GM12878 (cell line): ENCODE data around the gene TMEM266. TPM values are rescaled to one million over a fixed set of nuclear protein-coding genes. Genes with fewer than 3 reads are reported as not detected.

ENCODE experiments used
- ATAC-seq: fragments of 200-7000 bp; cut with Tn5 transposase; 3 replicates; pipeline ENCODE4 v1.9.1; 2020; ENCODE audit warnings: mild to moderate bottlenecking, moderate library complexity
- BruUV-seq: library from RNA; stranded (reverse); fragments of 400-500 nt; replicated peaks from 2 replicates; lab custom pipeline; 2021; lab: Mats Ljungman, UMichigan
- CTCF ChIA-PET: fragments of 300-600 bp; sonication (Branson Sonifier 250); formaldehyde crosslinking; extraction: SDS; loops from one replicate; lab custom pipeline; 2021; ENCODE audit warnings: inconsistent platforms; lab: Yijun Ruan, JAX
- POLR2A ChIA-PET: fragments of 350-600 bp; formaldehyde crosslinking; extraction: SDS; loops from one replicate; lab custom pipeline; 2021; ENCODE audit warnings: inconsistent platforms; lab: Charles Lee
- RAD21 ChIA-PET: fragments of 300-600 bp; sonication (Branson Sonifier 250); formaldehyde crosslinking; loops from one replicate; lab custom pipeline; 2023; ENCODE audit warnings: antibody characterized with exemption; ENCODE audit not compliant: unreplicated experiment; lab: Charles Lee
- SMC1A ChIA-PET: fragments of 300-600 bp; sonication (Branson Sonifier 250); formaldehyde crosslinking; loops from one replicate; lab custom pipeline; 2023; ENCODE audit not compliant: unreplicated experiment, uncharacterized antibody; lab: Charles Lee
- DNase-seq: peaks from one replicate; pipeline ENCODE4 v3.0.0-alpha.2; 2011; ENCODE audit warnings: low read depth, low spot score
- FAIRE-seq: peaks from 3 replicates; lab custom pipeline; 2011; peaks lifted over from hg19 to GRCh38; lab: Jason Lieb, UNC
- H2AFZ ChIP-seq: 2 replicates; pipeline ENCODE4 v1.6.0; 2011; ENCODE audit warnings: low read depth, low read length, control low read depth; ENCODE audit not compliant: control insufficient read depth
- H3K27ac ChIP-seq: 2 replicates; pipeline ENCODE4 v1.5.1; 2011; ENCODE audit warnings: control low read depth; ENCODE audit not compliant: control insufficient read depth, insufficient read depth
- H3K27me3 ChIP-seq, 2 experiments: replicated peaks in 1 of 2; 2 replicates each; pipeline versions ENCODE4 v1.6.0 to v1.6.1; 2011; ENCODE audit warnings: low read length in 1 of 2; ENCODE audit not compliant: control insufficient read depth in 2 of 2, insufficient read depth in 2 of 2
- H3K36me3 ChIP-seq, 2 experiments: 2 replicates each; pipeline ENCODE4 v1.5.1; 2011; ENCODE audit warnings: low read length in 1 of 2; ENCODE audit not compliant: control insufficient read depth in 2 of 2, insufficient read depth in 2 of 2
- H3K4me1 ChIP-seq: 2 replicates; pipeline ENCODE4 v1.6.1; 2011; ENCODE audit warnings: mild to moderate bottlenecking, low read length, moderate library complexity, mixed read lengths; ENCODE audit not compliant: control insufficient read depth, insufficient read depth
- H3K4me2 ChIP-seq: 2 replicates; pipeline ENCODE4 v1.6.0; 2011; ENCODE audit warnings: control low read depth; ENCODE audit not compliant: control insufficient read depth, insufficient read depth
- H3K4me3 ChIP-seq: fragments of 200-600 bp; sonication (generic); 2 replicates; pipeline ENCODE4 v1.5.1; 2016
- H3K79me2 ChIP-seq: 2 replicates; pipeline ENCODE4 v1.6.0; 2011; ENCODE audit warnings: low read length; ENCODE audit not compliant: control insufficient read depth, insufficient read depth
- H3K9ac ChIP-seq: 2 replicates; pipeline ENCODE4 v1.8.0; 2011; ENCODE audit warnings: low read length, control low read depth, mixed read lengths; ENCODE audit not compliant: control insufficient read depth, insufficient read depth
- H3K9me3 ChIP-seq: replicated peaks from 3 replicates; pipeline ENCODE4 v1.5.1; 2011; ENCODE audit warnings: mild to moderate bottlenecking, low read length; ENCODE audit not compliant: control insufficient read depth, insufficient read depth
- H4K20me1 ChIP-seq: 2 replicates; pipeline ENCODE4 v1.6.0; 2011; ENCODE audit not compliant: control insufficient read depth, insufficient read depth
- ATF7 ChIP-seq: fragments of 450-650 bp; IDR thresholded peaks from 2 replicates; pipeline ENCODE4 v1.6.1; 2016; ENCODE audit warnings: low read depth, mild to moderate bottlenecking
- HDGF ChIP-seq: fragments of 450-650 bp; IDR thresholded peaks from 2 replicates; pipeline ENCODE4 v1.6.1; 2016; ENCODE audit warnings: antibody characterized with exemption
- SMAD1 ChIP-seq: fragments of 450-650 bp; IDR thresholded peaks from 2 replicates; pipeline ENCODE4 v1.6.1; 2018; ENCODE audit warnings: mild to moderate bottlenecking, low read depth; ENCODE audit not compliant: partially characterized antibody
- SMARCA5 ChIP-seq: fragments of 450-650 bp; IDR thresholded peaks from 2 replicates; pipeline ENCODE4 v1.6.1; 2017; ENCODE audit warnings: mild to moderate bottlenecking
- SMC3 ChIP-seq: IDR thresholded peaks from 2 replicates; pipeline ENCODE4 v1.6.1; 2011; ENCODE audit warnings: low read length, improper control_type of control experiment, borderline replicate concordance
- TCF12 ChIP-seq: IDR thresholded peaks from 2 replicates; pipeline ENCODE4 v1.6.1; 2011; ENCODE audit warnings: low read depth, mild to moderate bottlenecking, low read length
- USF2 ChIP-seq: IDR thresholded peaks from 2 replicates; pipeline ENCODE4 v1.6.1; 2011; ENCODE audit warnings: low read depth, low read length, improper control_type of control experiment, borderline replicate concordance
- YY1 ChIP-seq: IDR thresholded peaks from 2 replicates; pipeline ENCODE4 v1.6.1; 2011; ENCODE audit warnings: low read depth, mild to moderate bottlenecking, low read length
- WGBS: methylation state at CpG from one replicate; pipeline ENCODE4 v1.1.6; 2016; ENCODE audit warnings: low lambda C conversion rate; ENCODE audit not compliant: insufficient replicate concordance, insufficient coverage; ENCODE audit errors: missing lambda C conversion rate; 5-methylcytosine and 5-hydroxymethylcytosine counted together
- in situ Hi-C: fragments of 300-500 bp; cut with MboI; formaldehyde crosslinking; loops from 9 replicates; pipeline ENCODE4 v1.14.3; 2018; ENCODE audit warnings: mixed read lengths
- intact Hi-C: fragments of 100-400 bp; cut with micrococcal nuclease; formaldehyde crosslinking; loops from one replicate; pipeline ENCODE4 v1.14.2; 2022; ENCODE audit not compliant: unreplicated experiment
- polyA plus RNA-seq, 11 experiments: library from polyadenylated mRNA; depleted of rRNA in 4 of 11; unstranded in 6 of 11; stranded (reverse) in 5 of 11; fragments of >200 nt; fragmentation: Nextera tagmentation in 4 of 11; fragmentation: Illumina TruSeq in 1 of 11; extraction: Ambion mirVana in 4 of 11; extraction: Trizol in 1 of 11; gene quantifications; 1 replicate in 1 of 11; 2 replicates in 10 of 11; pipeline versions ENCODE4 v1.2.1 to v1.2.3, GENCODE V29; 2011 to 2016; ENCODE audit warnings: inconsistent platforms in 2 of 11, missing spikeins in 2 of 11, low read depth in 1 of 11
- total RNA-seq, 4 experiments: library from RNA; depleted of rRNA in 3 of 4; stranded (reverse); fragments of >200 nt in 3 of 4; fragmentation: Illumina TruSeq in 1 of 4; extraction: Trizol in 1 of 4; gene quantifications; 2 replicates each; pipeline versions ENCODE4 v1.2.1 to v1.2.3, GENCODE V29; 2013 to 2021

TMEM266 gene
- total and polyA plus RNA-seq, 10 of the 15 experiments (the other 5 are each of a cell fraction or from before 2014, with no cell fraction given): 0.11 to 0.70 (median 0.39) TPM

- TF ChIP-seq TCF12: no peak
- no peak for TF ChIP-seq SMC3
- no peak for TF ChIP-seq YY1
- TF ChIP-seq HDGF: no peak
- TF ChIP-seq SMAD1: no peak
These were observed 169.5 kb downstream of the TMEM266 start (continued) for GRCh38 chr15:76229266-76229665.

- H3K9ac ChIP-seq: no peak overlapping the region
- no peak overlapping the region for H3K4me2 ChIP-seq
- no peaks in the 10 kb centered on the region for H4K20me1 ChIP-seq
- no peaks in the 10 kb centered on the region for H3K9me3 ChIP-seq
- H3K27me3 ChIP-seq: no peaks in the 10 kb centered on the region
- ChIA-PET CTCF (interaction anchor here (1.5 kb wide), 2 partner anchors 15 to 632 kb away, joined by 3 read pairs; no protein-coding TSS in a partner anchor), POLR2A (no interaction called here)
- DNase-seq (no peak), FAIRE-seq (no peak)
- no peak overlapping the region for H3K4me3 ChIP-seq
- H3K4me1 ChIP-seq: no peaks in the 10 kb centered on the region
- H3K79me2 ChIP-seq: no peaks in the 10 kb centered on the region
- no peak overlapping the region for H2AFZ ChIP-seq
- TF ChIP-seq ATF7 (no peak), SMARCA5 (no peak), USF2 (no peak)
- TF ChIP-seq, all 136 proteins: peak for 0
- no peak for ATAC-seq
- intact Hi-C loops (no loop called here), in situ Hi-C loops (no loop called here)
- WGBS: 100% methylated on average over 1 of the region's 1 CpG
- H3K36me3 ChIP-seq: peaks cover 0 to 11% of the 10 kb centered on the region in 2 experiments; a peak in 2 of 4 replicates
- H3K27ac ChIP-seq: no peak overlapping the region
- RAD21 ChIA-PET: no interaction called here
- SMC1A ChIA-PET: interaction anchor here (1.4 kb wide), 1 partner anchor 613 kb away, joined by 3 read pairs; no protein-coding TSS in a partner anchor
- BruUV-seq: no TSS peak
These were observed 174.1 kb downstream of the TMEM266 start for GRCh38 chr15:76233921-76234320.
